ENCODE results near the gene TOP1. TPM values are rescaled to one million over a fixed set of nuclear protein-coding genes. Genes with fewer than 3 reads are reported as not detected.

Gene TOP1
- 69.6 to 91.5 TPM (median 71.3 TPM) in 5 replicates for total RNA-seq (2022; extraction: Qiagen RNA extraction; ENCODE audit: low read depth)

DNA sequence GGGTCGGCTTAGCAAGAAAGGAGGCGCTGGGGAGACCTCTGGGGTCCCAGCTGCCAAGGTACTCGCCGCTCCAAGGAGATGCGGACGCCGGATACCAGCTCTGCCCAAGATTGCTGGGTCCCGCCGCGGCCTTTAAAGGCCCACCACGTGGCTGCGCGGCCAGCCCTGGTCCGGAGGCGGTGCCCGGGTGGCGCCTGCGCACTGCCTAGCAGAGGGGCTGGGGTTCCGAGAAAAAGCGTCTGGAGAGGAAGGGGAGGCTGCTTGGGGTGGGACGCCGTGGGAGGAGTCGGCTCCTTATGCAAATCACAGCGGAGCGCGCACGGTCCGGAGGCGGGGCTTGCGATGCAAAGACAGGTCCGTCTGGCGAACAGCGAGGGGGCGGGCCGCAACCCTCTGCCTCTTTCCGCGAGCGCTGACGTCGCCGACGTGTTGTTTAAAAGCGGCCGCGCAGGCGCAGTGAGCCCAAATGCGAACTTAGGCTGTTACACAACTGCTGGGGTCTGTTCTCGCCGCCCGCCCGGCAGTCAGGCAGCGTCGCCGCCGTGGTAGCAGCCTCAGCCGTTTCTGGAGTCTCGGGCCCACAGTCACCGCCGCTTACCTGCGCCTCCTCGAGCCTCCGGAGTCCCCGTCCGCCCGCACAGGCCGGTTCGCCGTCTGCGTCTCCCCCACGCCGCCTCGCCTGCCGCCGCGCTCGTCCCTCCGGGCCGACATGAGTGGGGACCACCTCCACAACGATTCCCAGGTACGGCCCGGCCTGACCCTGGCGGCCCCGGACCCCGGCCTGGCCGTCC, at the start of gene TOP1:
Gene TOP1, plus strand, starts transcription at position 464 of the 791 bp plus-strand sequence. Its CDS starts 246 bp downstream, at position 710.

DNA sequence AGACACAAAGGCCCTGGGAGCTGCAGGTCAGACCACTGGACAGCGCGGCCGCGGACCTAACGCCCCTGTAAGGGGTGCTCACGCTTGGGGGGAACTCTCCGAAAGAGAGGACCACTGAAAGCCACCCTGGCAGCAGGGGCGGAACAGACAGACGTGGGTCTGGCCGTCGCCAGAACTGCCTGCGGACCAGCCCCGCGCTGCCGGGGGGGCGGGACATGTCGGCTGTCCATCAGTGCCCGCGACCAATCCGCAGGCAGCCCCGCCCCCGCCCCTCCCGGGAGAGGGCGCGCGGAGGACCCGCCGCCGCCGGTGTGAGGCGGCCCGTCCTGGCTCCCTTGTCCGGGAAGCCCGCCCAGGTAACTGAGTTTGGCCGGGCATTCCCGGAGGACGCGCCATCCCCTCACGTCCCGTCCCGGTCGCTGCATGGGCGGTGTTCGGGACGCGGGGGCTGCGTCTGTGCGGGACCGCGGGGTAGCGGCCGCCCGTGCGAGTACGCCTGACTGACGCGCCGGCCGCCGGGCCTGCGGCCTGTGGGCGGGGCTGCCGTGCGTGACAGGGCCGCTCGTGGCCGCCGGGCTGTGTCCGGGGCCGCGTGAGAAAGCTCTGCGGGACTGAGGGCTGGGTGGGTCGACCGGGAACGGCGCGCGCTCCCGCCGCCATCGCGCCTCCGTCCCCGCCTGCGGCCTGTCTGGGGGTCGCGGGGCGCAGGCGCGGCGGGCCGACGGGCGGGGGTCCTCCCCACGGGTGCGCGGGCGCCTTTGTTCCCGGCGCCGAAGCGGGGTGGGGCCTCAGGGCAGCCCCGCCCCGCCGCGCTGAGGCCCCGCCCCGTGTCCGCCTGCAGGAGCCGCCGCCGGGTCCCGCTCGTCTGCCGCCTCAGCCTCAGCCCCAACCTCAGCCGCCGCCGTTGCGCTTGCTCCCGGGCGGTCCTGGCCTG, 108.3 kb downstream of the TOP1 start, which contains the start of gene PLCG1:
Gene PLCG1, plus strand, starts transcription at position 864 of the 934 bp plus-strand sequence. CDS start 99 bp downstream, outside the sequence.

Other genes starting within 250 kb of the TOP1 start
- gene PLCG1, start 108.7 kb downstream of the TOP1 start, total RNA-seq (2022; extraction: Qiagen RNA extraction; ENCODE audit: low read depth), result 26.0 to 51.7 TPM (median 38.7 TPM) in 5 replicates